Peyer's patch (tissue), 4 donors: ENCODE results near the gene MGAT5B. TPM values are rescaled to one million over a fixed set of nuclear protein-coding genes. Genes with fewer than 3 reads are reported as not detected.

Experiments used
- DNase-seq, 3 donors: peaks; one replicate each; pipeline ENCODE4 v3.0.0-alpha.2; 2017 to 2019
- H3K27ac ChIP-seq, 4 donors: fragments of 200-600 bp; sonication (generic); one replicate each; pipeline ENCODE4 v1.5.1; 2016 to 2019
- H3K27me3 ChIP-seq, 2 donors: fragments of 200-600 bp; sonication (generic); one replicate each; pipeline ENCODE4 v1.5.1; 2019
- H3K36me3 ChIP-seq, 3 donors: fragments of 200-600 bp; sonication (generic); one replicate each; pipeline ENCODE4 v1.5.1; 2016 to 2019
- H3K4me1 ChIP-seq, 4 donors: fragments of 200-600 bp; sonication (generic); one replicate each; pipeline ENCODE4 v1.5.1; 2016 to 2019
- H3K4me3 ChIP-seq, 4 donors: fragments of 200-600 bp; sonication (generic); 1 replicate in 3 of 4; 2 replicates in 1 of 4; pipeline ENCODE4 v1.5.1; 2016 to 2019; ENCODE audit warnings: mild to moderate bottlenecking in 1 of 4
- H3K9me3 ChIP-seq, 4 donors: fragments of 200-600 bp; sonication (generic); one replicate each; pipeline ENCODE4 v1.5.1; 2016 to 2019; ENCODE audit warnings: mild to moderate bottlenecking in 1 of 4
- CTCF ChIP-seq, 6 experiments: fragments of 450-650 bp in 4 of 6; fragments of 200-600 bp in 2 of 6; sonication (generic) in 1 of 6; IDR thresholded peaks; one replicate each; pipeline ENCODE4 v1.5.1; 2017 to 2019; ENCODE audit warnings: antibody characterized with exemption in 6 of 6, mild to moderate bottlenecking in 3 of 6, moderate library complexity in 1 of 6
- POLR2A ChIP-seq, 2 donors: fragments of 450-650 bp; IDR thresholded peaks; one replicate each; pipeline ENCODE4 v1.5.1; 2017; ENCODE audit warnings: antibody characterized with exemption in 2 of 2, mild to moderate bottlenecking in 2 of 2, moderate library complexity in 2 of 2
- total RNA-seq, 4 donors: library from RNA; depleted of rRNA; stranded (reverse); fragments of >200 nt; gene quantifications; one replicate each; pipeline ENCODE4 v1.1.0, GENCODE V29; 2016

MGAT5B gene
- total RNA-seq, 4 donors from 2014 or later = 0.27 to 6.6 (median 0.47) TPM; not detected in 1

GRCh38 chr17:76927577-76927976 is 59.4 kb downstream of the MGAT5B start:
- H3K4me1 ChIP-seq = no peaks in the 10 kb centered on the region
- H3K4me3 ChIP-seq = no peak overlapping the region
- no peaks in the 10 kb centered on the region for H3K27me3 ChIP-seq
- no peaks in the 10 kb centered on the region for H3K9me3 ChIP-seq
- no peak for DNase-seq
- no peak overlapping the region for H3K27ac ChIP-seq
- no peaks in the 10 kb centered on the region for H3K36me3 ChIP-seq
- TF ChIP-seq POLR2A (IDR thresholded peaks at IDR 0.05) (no peak), CTCF (IDR thresholded peaks at IDR 0.05) (no peak)

GRCh38 chr17:76927982-76928381 is 59.8 kb downstream of the MGAT5B start:
- DNase-seq = no peak
- Histone ChIP-seq H3K36me3 (no peaks in the 10 kb centered on the region), H3K4me3 (no peak overlapping the region), H3K27me3 (no peaks in the 10 kb centered on the region), H3K27ac (no peak overlapping the region), H3K4me1 (no peaks in the 10 kb centered on the region), H3K9me3 (no peaks in the 10 kb centered on the region)
- TF ChIP-seq CTCF (IDR thresholded peaks at IDR 0.05) (no peak), POLR2A (IDR thresholded peaks at IDR 0.05) (no peak)

- no peak for TF ChIP-seq POLR2A (IDR thresholded peaks at IDR 0.05)
- no peak for TF ChIP-seq CTCF (IDR thresholded peaks at IDR 0.05)
- Histone ChIP-seq H3K9me3 (no peaks in the 10 kb centered on the region), H3K4me1 (no peaks in the 10 kb centered on the region)
These were observed 60.9 kb downstream of the MGAT5B start for GRCh38 chr17:76929148-76929547.

GRCh38 chr17:76929601-76930000 is 61.4 kb downstream of the MGAT5B start:
- Histone ChIP-seq H3K4me3 (no peak overlapping the region), H3K27ac (no peak overlapping the region), H3K9me3 (no peaks in the 10 kb centered on the region), H3K4me1 (no peaks in the 10 kb centered on the region), H3K36me3 (no peaks in the 10 kb centered on the region), H3K27me3 (no peaks in the 10 kb centered on the region)
- TF ChIP-seq POLR2A (IDR thresholded peaks at IDR 0.05) = no peak
- TF ChIP-seq CTCF (IDR thresholded peaks at IDR 0.05) = no peak
- DNase-seq = no peak

More at GRCh38 chr17:76929148-76929547, 60.9 kb downstream of the MGAT5B start:
- no peak overlapping the region for H3K27ac ChIP-seq
- no peak overlapping the region for H3K4me3 ChIP-seq
- no peak for DNase-seq
- no peaks in the 10 kb centered on the region for H3K36me3 ChIP-seq
- no peaks in the 10 kb centered on the region for H3K27me3 ChIP-seq

- Histone ChIP-seq H3K36me3 (no peaks in the 10 kb centered on the region), H3K27me3 (no peaks in the 10 kb centered on the region), H3K4me3 (no peak overlapping the region), H3K9me3 (no peaks in the 10 kb centered on the region), H3K4me1 (no peaks in the 10 kb centered on the region), H3K27ac (no peak overlapping the region)
- DNase-seq = no peak
- no peak for TF ChIP-seq CTCF (IDR thresholded peaks at IDR 0.05)
These were observed 61.9 kb downstream of the MGAT5B start for GRCh38 chr17:76930107-76930506.
